Measurements from ENCODE around the gene MYL2. TPM values are rescaled to one million over a fixed set of nuclear protein-coding genes. Genes with fewer than 3 reads are reported as not detected.

MYL2 gene
- total RNA-seq, 4 donors from 2014 or later = not detected

GRCh38 chr12:110930348-110931314, 10.3 kb upstream of the MYL2 start:
- TF ChIP-seq CTCF (IDR thresholded peaks at IDR 0.05) (no peak), POLR2A (IDR thresholded peaks at IDR 0.05) (no peak), EP300 (IDR thresholded peaks at IDR 0.05) (no peak)
- WGBS, 2 donors = 79 to 80% methylated on average over 21 of the region's 21 CpGs
- no peaks in the 10 kb centered on the region for H3K4me1 ChIP-seq
- no peak overlapping the region for H3K27ac ChIP-seq
- no peaks in the 10 kb centered on the region for H3K9me3 ChIP-seq
- peaks cover 0 to 8% of the 10 kb centered on the region in 2 donors for H3K27me3 ChIP-seq
- H3K4me3 ChIP-seq = no peak overlapping the region
- no peak for DNase-seq (ENCODE audit: low spot score in 2 of 2)
- H3K36me3 ChIP-seq = no peaks in the 10 kb centered on the region

DNA sequence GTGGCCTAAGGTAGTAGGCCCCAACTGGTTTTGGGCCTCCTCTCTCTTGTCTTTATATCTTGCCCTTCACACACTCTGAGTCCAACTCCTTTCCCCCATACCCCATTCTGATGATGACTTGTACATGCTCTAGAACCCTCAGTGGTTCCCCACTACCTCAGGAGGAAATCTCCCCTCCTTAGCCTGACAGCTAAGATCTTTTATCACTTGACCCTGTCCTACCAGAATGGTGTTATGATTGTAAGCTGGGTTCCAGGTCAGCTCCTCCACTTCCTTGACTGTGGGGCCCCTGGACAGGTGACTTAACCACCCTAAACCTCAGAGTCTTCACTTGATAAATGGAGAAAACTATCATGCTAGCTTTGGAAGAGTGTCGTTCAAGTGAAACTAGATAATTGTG, 9.4 kb upstream of the MYL2 start:
- TF ChIP-seq POLR2A (IDR thresholded peaks at IDR 0.05) (no peak), EP300 (IDR thresholded peaks at IDR 0.05) (no peak), CTCF (IDR thresholded peaks at IDR 0.05) (no peak)
- Histone ChIP-seq H3K4me3 (no peak overlapping the region), H3K9me3 (no peaks in the 10 kb centered on the region), H3K27me3 (peaks cover 0 to 8% of the 10 kb centered on the region in 2 donors), H3K36me3 (no peaks in the 10 kb centered on the region), H3K4me1 (no peaks in the 10 kb centered on the region), H3K27ac (no peak overlapping the region)
- 76 to 100% methylated on average over 1 of the region's 1 CpG for WGBS, 2 donors
- no peak for DNase-seq (ENCODE audit: low spot score in 2 of 2)

GRCh38 chr12:110928700-110929099, 8.3 kb upstream of the MYL2 start:
- no peak overlapping the region for H3K4me3 ChIP-seq
- TF ChIP-seq CTCF (IDR thresholded peaks at IDR 0.05) = no peak
- TF ChIP-seq POLR2A (IDR thresholded peaks at IDR 0.05) = no peak
- TF ChIP-seq EP300 (IDR thresholded peaks at IDR 0.05) = no peak
- no peak overlapping the region for H3K27ac ChIP-seq
- peaks cover 0 to 8% of the 10 kb centered on the region in 2 donors for H3K27me3 ChIP-seq
- no peaks in the 10 kb centered on the region for H3K36me3 ChIP-seq
- WGBS, 2 donors = 60 to 64% methylated on average over 7 of the region's 7 CpGs
- H3K4me1 ChIP-seq = no peaks in the 10 kb centered on the region
- no peaks in the 10 kb centered on the region for H3K9me3 ChIP-seq
- no peak for DNase-seq (ENCODE audit: low spot score in 2 of 2)

GRCh38 chr12:110927546-110927945, 7.2 kb upstream of the MYL2 start:
- Histone ChIP-seq H3K27me3 (peaks cover 0 to 8% of the 10 kb centered on the region in 2 donors), H3K27ac (no peak overlapping the region), H3K36me3 (no peaks in the 10 kb centered on the region), H3K9me3 (no peaks in the 10 kb centered on the region), H3K4me3 (no peak overlapping the region), H3K4me1 (no peaks in the 10 kb centered on the region)
- WGBS, 2 donors = 58 to 69% methylated on average over 6 of the region's 6 CpGs
- no peak for DNase-seq (ENCODE audit: low spot score in 2 of 2)
- TF ChIP-seq EP300 (IDR thresholded peaks at IDR 0.05) = no peak
- TF ChIP-seq CTCF (IDR thresholded peaks at IDR 0.05) = no peak
- no peak for TF ChIP-seq POLR2A (IDR thresholded peaks at IDR 0.05)

- 83 to 92% methylated on average over 6 to 9 of the region's 9 CpGs for WGBS, 2 donors
- H3K27me3 ChIP-seq = no peaks in the 10 kb centered on the region
Observed at GRCh38 chr12:110923692-110924334, 3.4 kb upstream of the MYL2 start.

More at GRCh38 chr12:110923692-110924334, 3.4 kb upstream of the MYL2 start:
- no peaks in the 10 kb centered on the region for H3K4me1 ChIP-seq
- no peak overlapping the region for H3K4me3 ChIP-seq
- no peak overlapping the region for H3K27ac ChIP-seq
- no peak for DNase-seq (ENCODE audit: low spot score in 2 of 2)
- H3K9me3 ChIP-seq = no peaks in the 10 kb centered on the region
- no peak for TF ChIP-seq POLR2A (IDR thresholded peaks at IDR 0.05)
- TF ChIP-seq EP300 (IDR thresholded peaks at IDR 0.05) = no peak
- TF ChIP-seq CTCF (IDR thresholded peaks at IDR 0.05) = no peak
- H3K36me3 ChIP-seq = no peaks in the 10 kb centered on the region

Data from tibial nerve (tissue), 4 donors.